Inferior parietal cortex (tissue), 1 donor: ENCODE measurements around the gene ADIG.

Experiments
- DNase-seq: peaks from one replicate; pipeline ENCODE4 v3.0.0-alpha.2; 2016; ENCODE audit errors: extremely low spot score

Gene ADIG

DNA sequence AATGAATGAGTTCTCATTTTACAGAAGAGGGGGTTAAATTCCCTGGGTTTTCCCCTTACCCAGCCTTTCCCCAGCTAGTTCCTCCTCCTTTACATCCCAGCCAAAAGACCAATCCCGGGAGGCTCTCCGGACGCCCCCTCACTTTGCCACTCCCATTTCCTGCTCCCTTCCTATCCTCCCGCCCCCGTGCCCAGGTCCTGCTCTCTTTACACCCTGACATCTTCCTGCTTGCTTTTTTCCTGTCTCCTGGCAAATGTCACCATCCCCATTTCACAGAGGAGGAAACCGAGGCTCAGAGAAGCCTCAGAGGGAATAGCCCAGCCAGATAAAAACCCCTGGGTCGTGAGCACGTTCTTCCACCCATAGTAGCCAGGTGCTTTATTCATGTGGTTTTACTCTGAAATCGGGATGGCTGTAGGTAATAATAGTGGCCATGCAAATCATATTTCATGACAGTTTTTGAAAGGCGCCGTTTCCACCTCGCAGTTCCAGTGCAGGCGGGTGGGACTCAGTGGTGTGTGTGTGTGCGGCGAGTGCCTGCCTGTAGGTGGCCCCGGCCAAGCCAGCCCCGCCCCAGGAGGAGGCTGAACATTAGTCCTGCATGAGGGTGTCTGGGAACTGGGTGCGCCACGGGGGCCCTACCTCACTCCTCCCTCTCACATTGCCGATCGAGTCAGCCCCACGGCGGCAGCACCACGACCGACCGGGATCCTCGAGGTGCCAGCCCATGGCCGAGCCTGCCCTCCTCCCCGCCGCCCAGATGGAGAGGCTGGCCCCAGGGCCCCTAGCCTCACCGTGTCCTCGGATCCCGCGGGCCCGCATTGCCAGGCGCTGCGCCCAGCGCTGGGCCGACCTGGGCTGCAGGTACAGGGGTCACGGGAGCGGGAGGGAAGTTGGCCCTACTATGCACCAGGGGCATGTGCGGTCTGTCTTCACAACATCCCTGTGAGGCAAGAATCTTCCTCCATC is 20.5 kb downstream of the ADIG start, which contains the start of gene ARHGAP40:
TSS of gene ARHGAP40 (plus strand) at position 594 of the 969 bp plus-strand sequence.
- DNase-seq, result no peak

DNA sequence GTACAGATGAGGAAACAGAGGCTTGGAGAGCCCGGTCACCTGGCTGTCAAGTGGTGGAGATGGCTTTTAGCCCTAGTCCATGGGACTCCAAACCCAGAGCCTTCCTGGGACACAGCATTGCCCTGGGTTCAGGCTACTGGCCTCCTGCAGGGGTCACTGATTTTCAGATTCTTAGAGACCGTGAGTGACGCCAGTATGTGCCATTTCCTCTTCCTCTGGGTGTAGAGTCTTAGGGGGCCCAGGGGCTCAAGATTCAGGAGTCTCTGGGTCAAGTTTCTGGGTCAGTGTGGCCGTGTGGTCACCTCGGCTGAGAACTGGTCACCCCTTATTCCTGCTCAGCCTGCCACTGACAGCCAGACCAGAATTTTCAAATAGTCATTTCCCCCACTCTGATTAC is 21.2 kb downstream of the ADIG start:
- DNase-seq, result no peak

DNA sequence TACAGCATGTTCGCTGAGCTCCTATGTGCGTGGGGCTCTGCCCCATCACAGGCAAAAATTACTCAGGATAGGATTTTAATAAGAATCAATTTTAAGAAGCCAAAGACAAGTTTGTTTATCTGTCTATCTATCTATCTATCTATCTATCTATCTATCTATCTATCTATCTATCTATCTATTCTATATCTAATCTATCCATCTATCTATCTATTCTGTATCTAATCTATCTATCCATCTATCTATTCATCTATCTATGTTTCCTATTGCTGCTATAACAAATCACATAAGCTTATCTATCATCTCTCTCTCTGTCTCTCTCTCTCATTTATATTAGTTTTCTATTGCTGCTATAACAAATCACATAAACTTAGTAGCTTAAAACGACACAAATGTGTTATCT is 22.3 kb downstream of the ADIG start:
- no peak for DNase-seq

DNA sequence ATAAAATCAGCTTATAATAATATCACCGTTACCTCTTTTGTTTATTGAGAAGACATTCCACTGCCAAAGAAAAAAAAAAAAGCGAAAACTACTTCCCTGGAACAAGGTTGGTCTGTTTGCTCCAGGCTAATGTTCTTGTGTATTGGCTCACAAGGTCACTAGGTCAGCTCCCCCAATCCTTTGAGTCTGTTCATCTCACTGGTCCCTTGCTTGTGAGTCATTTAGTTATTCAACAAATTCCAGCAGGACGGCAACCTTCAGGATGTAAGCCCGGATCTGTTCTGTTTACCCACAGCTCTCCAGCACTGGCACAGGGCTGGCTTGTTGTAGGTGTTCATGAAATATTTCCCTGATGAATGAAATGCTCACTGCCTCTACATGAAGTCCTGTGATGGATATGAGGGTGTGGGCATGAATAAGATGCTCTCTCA is 23.9 kb downstream of the ADIG start:
- DNase-seq, result no peak

DNA sequence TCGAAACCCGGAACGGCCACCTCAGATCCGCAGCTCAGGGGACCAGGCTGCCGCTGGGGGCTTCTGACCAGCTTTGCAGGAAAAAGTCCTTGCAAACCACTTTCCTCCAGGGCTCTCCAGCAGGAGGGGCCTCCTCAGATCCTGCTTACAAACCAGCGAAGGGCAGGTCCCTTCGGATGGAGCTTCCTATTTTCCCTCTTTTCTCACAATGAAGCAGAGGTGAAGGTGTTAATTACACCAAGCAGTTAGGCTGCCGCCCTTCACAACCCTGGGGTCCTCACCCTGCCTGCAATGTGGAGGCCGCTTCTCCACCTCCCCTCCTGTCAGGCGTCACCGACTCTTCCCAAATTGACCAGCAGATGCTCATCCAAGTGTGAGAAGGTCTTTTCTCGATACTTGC is 26.4 kb downstream of the ADIG start:
- no peak for DNase-seq

DNA sequence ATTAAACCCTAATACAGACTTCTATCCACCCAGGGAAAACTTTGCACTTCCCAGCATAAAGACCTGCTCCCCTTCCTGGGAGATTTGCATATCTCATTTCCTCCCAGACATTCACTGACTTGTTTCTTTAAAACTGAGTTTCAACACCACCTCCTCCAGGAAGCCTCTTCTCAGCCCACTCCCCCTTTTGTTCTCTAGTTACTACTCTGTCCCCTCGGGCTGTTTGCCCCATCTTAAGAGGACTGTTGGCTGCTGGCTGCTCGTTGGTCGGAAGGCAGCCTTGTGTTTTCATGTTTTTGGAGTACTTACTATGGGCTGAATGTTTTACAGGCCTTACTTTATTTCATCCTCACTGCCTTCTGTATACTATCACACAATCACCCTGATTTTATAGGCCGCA is 27.2 kb downstream of the ADIG start:
- DNase-seq, result no peak

DNA sequence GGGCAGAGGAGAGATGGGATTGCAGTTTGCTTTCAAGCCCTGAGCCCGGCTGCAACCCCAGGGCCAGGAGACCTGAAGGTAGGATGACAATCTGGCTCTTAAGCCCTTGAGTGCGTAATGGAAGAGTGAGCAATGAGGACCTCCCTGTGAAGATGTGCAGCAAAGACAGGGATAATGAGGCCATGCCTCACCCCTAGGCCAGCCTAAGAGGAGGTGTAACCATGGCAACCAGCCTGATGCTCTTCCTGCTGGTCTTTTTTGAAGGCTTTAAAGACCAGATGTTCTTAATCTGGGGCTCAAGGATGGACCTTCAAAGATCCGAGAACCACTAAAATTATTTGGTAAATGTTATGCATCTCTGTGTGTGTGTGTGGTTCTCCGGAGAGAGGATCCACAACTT is 28.8 kb downstream of the ADIG start:
- DNase-seq, result no peak

DNA sequence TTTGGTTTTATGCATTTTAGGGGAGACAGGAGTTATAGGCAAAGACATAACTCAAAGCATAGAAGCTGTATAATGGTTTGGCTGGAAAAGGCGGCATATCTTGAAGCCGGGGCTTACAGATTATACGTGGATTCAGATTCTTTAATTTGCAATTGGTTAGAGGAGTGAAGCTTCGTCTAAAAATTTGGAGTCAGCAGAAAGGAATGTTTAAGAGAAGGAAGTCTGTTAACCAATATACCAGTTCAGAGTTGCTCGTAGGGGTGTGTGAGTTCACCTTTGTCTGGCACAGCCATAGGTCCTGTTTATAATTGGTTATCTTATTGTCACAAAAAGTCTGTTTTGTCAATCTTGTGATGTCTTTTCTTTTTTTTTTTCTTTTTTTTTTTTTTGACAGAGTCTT is 29.5 kb downstream of the ADIG start:
- no peak for DNase-seq

DNA sequence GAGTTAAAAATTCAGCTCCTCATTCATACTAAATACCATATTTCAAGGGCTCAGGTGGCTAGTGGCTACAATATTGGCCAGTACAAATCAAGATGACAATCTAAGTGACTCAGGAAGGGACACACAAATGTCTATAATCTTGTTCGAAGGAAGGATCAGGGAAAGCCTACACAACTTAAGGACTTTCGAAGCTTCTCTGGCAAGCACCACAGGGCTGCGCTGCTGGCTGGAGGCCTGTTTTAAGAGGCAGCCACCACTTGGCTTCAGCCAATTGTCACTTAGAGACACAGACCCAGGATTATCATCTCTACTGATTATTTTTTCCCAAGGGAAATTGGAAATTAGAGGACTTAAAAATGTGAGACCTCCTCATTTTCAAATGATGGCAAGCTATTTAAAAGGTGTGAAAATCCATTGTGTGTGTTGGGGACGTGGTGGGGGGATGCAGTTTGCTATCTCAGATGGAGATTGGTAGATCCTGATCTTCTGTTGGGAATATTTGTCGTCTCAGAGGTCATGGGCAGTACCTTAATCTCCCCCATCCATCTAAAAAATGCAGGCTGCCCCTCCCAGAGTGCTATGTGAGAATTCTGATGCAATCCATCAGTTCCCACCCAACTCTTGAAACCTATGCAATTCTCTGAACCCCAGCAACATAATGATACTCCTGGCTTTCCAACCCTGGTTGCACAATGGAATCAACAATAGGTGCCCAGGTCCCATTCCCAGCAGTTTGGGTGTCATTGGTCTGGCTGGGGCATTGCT is 31.9 kb downstream of the ADIG start:
- no peak for DNase-seq

DNA sequence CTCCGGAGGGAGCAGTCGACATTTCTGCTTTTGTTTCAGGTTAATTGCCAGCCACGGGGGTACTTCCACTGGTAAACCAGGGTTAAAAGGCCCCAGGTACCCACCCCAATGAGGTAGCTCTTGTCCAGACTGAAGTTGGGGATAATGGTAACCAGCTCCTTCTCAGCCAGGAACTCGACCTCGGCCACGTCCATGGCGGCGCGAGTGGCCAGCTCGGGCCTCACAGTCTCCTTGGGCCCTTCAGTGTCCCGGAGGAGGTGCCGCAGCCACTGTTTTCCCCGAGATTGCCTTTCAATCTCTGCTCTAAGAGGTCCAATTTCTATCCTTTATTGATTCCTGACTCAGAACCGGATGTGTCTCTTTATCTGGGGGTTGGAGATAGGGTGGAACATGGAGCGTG is 34.3 kb downstream of the ADIG start:
- DNase-seq, result no peak

DNA sequence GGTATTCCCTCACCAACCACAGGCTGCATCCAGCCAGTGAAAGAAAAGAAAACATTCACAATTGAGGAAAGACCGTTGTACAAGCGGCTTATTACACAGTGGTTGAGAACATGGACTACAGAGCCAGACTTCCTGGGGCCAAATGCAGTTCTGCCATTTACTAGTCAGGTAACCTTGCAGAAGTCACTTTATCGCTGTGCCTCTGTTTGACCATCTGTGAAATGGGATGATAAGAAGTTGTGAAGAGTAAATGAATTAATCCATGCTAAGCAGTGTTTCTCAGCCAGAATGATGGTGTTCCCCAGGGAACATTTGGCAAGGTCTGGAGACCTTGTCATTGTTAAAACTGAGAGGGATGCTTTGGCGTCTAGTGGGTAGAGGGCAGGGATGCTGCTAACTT is 35.5 kb downstream of the ADIG start:
- DNase-seq, result no peak

DNA sequence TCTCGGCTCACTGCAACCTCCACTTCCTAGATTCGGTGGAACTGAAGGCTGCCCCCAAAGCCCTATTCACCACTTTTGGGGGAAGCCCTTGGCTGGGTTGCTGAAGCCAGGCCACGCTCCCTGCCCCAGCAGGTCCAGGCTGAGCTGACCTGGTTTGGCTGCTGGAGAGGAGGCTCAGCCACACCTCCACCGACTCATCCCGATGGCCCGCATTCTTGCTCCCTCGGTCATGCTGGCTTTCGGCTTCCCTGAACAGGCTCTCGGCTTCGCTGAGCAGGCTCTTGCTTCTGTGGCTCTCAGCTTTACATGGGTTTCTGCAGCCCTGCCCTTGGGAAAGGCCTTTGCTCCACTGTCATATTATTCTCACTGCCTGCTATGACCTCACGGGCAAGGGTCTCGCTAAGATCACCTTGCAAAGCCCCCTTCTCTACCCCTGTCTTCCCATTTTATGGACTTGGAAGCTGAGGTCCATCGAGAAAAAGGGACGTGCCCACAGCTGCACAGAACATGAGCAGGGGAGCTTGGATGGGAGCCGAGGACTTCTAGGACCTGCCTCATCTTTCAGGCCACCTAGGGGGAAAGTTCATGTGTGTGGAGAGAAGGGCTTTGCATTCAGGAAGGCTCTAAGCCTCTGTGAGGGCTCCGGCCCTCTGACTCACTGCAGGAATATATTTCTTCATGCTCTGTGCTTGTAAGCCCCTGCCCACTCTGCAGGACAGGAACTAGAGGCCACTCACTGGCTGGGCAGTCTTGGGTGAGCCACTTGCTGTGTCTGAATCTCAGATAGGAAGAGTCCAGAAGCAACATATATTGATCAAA is 36.2 kb downstream of the ADIG start:
- no peak for DNase-seq

DNA sequence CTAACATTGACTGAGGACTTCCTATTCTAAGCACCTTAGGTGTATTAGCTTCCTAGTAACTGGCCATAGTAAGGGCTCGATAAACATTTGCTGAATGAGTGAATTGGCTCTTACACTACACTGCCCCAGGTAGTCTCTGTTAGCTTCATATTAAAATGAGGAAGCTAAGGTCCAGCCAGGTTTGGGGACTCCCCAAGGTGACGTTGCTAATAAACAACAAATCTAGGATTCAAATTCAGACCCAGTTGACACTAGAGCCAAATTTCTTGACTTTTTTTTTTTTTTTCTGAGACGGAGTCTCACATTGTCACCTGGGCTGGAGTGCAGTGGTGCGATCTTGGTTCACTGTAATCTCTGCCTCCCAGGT is 36.8 kb downstream of the ADIG start:
- no peak for DNase-seq

DNA sequence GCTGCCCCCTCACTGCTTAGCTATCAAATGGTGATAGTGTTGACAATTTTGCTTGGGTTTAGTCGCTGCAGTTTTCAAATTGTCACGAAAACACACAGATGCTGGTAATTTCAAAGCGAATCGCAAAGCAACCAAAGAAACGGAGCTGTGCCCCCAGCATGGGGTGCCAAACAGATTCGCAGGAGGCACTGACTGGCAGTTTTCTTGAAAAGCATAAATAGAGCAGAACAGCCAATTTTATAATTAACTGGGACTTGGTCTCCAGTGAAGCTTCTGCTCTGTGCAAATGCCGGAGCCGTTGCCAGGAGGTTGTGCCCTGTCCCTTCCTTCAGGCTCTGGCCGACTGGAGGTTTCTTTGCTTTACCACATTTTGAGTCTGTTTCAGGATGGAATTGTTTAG is 39.4 kb downstream of the ADIG start:
- no peak for DNase-seq

DNA sequence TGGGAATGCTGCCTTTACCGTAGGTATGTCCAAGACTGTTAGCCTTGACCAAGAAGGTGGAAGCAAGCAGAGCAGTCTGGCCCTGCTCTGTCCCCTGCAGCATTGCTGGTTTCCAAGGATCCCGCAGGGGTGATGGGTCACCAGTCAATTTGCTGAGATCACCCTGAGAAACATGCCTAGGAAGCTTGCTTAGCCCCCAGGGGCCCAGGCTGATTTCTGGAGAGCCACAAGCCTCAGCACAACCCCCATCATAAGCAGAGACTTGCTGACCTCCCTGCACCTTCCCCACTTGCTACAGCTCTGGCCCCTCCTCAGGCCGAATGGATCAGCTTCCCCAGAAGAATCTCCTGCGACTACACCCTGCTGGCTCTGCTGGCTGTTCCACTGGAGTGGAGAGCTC is 42.1 kb downstream of the ADIG start:
- no peak for DNase-seq

DNA sequence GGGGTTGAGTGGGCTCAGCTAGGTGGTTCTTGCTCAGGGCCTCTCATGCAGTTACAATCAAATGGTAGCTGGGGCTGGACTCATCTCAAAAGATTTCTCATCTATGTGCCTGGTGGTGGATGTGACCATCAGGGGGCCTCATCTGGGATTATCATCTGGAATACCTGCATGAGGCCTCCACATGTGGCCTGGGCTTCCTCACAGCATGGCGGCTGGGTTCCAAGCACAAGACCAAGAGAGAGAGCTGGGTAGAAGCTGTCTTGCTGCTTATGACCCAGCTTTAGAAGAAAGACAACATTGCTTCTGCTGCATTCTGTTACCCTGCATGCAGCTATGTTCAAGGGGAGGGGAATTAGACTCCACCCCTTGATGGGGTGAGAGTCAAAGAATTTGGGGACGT is 43.1 kb downstream of the ADIG start:
- no peak for DNase-seq

DNA sequence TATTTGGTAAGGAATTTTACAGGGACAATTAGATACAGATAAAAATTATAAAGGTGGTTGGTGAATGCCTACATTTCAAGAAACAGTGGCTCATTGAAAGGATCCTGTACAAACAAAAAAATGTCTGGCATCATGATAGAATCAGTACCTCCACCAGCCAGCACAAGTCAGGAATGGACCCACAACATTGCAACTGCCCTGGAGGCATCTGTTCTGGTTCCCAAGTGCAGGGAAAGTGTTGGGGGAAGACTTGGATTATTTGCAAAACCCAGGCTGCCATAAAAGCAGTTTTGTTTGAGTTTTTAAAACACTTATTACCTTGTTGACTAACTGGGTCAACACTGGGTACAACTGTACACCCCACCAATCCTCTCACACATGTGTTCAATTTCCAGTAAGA is 44.9 kb downstream of the ADIG start:
- no peak for DNase-seq

DNA sequence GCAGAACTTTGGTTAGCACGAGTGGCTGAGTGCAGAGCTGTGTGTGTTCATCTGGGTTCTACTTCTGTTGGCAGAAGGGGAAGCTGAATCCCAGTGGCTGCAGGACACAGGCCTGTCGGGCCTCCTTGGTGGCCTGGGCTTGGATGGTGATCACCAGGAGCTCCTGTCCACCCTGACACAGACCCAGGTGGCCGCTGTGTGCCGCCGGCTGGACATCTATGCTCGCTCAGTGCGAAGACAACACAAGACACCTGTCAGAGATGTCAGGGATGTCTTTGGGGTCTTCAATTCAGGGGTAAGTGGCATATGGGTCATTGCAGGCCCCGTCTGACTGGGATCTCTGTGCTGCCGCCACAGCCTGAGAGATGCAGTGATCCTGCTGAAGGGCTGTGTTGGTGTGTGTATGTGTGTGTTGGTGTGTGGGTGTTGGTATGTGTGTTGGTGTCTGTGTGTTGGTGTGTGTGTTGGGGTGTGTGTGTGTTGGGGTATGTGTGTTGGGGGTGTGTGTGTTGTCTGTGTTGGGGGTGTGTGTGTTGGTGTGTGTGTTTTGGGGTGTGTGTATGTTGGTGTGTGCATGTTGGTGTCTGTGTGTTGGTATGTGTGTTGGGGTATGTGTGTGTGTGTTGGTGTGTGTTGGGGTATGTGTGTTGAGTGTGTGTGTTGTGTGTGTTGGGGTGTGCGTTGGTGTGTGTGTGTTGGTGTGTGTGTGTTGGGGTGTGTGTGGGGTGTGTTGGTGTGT is 46.1 kb downstream of the ADIG start:
- DNase-seq, result no peak

DNA sequence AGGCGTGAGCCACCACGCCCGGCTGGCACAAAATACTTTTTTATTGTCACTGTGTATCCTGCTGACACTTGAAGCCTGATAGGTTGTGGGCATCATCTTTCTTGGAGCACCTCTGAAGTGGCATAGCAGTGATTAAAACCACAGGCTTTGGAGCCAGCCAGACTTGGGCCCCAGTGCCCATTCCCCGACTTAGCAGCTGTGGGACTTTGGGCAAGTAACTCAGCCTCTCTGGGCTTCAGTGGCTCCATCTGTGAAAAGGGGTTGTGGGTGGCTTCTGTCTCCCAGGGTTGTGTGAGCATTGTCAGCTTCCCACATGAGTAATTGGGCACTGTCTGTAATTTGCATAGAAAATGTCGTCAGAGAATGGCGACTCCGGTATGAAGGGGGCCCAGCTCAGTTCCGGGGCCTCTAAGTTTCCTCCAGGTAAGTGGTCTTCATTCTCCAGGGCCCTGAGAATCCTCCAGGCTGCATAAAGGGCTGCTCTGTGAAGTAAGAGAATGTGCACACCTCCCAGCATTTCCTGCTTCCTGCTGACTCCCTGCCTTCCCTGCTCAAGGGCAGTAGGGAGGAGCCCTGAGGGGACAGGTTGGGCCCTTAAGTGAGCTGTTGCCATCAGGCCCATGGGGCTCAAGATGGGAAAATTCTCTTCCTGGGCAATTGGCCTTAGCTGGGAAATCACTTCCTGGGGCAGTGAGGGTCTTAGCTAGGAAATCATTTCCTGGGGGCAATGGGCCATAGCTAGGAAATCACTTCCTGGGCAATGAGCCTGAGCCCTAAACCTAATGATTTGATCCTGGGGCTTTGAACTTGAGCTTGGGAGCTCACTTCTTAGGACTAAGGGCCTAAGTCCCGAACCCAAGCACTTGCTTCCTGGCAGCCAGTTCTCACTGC is 47.8 kb downstream of the ADIG start:
- no peak for DNase-seq

DNA sequence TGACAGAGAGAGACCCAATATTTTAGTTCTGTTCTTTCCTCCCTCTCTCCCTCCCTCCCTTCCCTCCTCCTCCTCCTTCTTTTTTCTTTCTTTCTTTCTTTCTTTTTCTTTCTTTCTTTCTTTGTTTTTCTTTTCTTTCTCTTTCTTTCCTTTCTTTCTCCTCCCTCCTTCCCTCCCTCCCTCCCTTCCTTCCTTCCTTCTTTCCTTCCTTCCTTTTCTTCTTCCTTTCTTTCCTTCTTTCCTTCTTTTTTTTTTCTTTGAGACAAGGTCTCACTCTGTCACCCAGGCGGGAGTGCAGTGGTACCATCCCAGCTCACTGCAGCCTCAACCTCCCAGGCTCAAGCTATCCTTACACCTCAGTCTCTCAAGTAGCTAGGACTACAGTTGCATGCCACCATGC is 49.0 kb downstream of the ADIG start:
- DNase-seq, result no peak
